Stimulated activated effector memory CD8-positive, alpha-beta T cell treated with anti-CD3 and anti-CD28 coated beads, Interleukin-12 subunit alpha, Interleukin-12 subunit beta, amount 100 ng/mL, for 72 hours (primary cell): ENCODE data around the gene NRTN.
"Not testable (repeated sequence)": the region's sequence is repeated elsewhere in the genome, so short reads cannot be mapped to it uniquely, and the experiment has no call there.

Experiments used
- ATAC-seq: fragments of 150-1000 bp; cut with Tn5 transposase; 2 replicates; pipeline ENCODE4 v1.10.0; 2021
- DNase-seq, 2 donors: peaks; one replicate each; pipeline ENCODE4 v3.0.0; 2021 to 2022; ENCODE audit warnings: low spot score in 2 of 2
- H3K27ac Mint-ChIP-seq: one replicate; pipeline ENCODE4 v1.8.0; 2022; ENCODE audit warnings: mild to moderate bottlenecking, mixed read lengths
- H3K36me3 Mint-ChIP-seq: one replicate; pipeline ENCODE4 v1.8.0; 2022; ENCODE audit warnings: mild to moderate bottlenecking, mixed read lengths
- H3K4me1 Mint-ChIP-seq: one replicate; pipeline ENCODE4 v1.8.0; 2022; ENCODE audit warnings: mixed read lengths
- H3K4me3 Mint-ChIP-seq: one replicate; pipeline ENCODE4 v1.8.0; 2022; ENCODE audit warnings: mild to moderate bottlenecking, mixed read lengths
- H3K9me3 Mint-ChIP-seq: one replicate; pipeline ENCODE4 v1.8.0; 2022; ENCODE audit warnings: mixed read lengths

NRTN gene

DNA sequence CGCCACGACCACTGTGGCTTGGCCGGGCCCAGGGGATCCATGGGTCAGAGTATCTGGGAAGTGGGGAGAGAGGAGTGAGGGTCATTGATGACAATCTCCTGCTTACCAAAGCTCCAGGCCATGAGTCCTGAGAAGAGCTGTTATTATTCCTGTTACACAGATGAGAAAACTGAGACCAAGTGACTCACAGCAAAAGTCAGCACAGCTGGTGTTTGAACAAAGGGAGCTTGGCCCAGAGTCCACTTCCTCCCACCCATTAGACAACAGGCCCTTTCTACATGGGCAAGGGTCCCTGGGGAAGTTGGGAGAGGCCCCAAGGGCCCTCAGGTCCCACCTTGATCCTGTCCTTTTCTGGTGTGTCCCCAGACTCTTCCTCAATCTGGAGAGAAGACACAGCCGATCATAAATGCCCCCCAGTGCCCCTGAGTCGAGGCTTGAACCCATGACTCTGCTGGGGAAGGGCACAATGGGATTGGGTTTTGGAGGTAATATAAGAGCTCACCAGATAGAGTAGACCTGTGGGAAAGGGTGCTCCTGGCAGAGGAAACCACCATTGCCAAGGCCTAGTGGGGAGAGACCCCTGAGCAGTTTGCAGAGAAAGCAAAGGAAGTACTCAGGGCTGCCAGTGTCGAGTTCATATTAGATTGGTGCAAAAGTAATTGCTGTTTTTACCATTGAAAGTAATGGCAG is 27.8 kb downstream of the NRTN start:
- Mint-ChIP-seq H3K36me3 (peaks cover 11% of the 10 kb centered on the region), H3K9me3 (no peaks in the 10 kb centered on the region), H3K4me1 (peaks cover 5% of the 10 kb centered on the region), H3K27ac (no peak overlapping the region), H3K4me3 (no peak overlapping the region)
- ATAC-seq (no peak), DNase-seq (no peak)

DNA sequence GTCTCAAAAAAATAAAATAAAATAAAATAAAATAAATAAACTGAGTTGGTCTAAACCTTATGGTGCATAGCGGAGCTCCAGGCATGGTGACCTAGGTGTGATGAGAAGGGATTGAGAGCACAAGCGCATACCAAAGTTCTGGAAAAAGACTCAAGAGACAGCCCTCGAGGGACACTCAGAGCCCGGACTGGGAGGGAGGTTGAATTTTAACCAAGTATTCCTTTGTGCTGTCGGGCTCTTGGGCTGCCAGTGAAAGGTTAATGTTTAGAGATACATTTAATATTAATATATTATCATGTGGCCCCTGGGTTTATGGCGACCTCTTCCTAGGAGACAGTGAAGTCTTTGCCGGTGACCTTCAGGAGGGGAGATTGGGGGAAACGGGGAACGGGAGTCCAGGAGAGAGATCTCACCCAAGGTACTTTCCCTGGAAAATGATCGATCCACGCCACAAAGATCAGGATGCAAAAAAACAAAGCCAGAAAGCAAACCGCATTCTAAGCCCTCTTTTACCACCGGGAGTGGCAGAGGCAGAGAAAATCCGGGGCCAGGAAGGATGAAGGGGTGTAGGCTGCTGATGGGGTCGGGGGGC is 33.0 kb downstream of the NRTN start:
- DNase-seq = no peak
- Mint-ChIP-seq H3K4me3 (no peak overlapping the region), H3K9me3 (no peaks in the 10 kb centered on the region), H3K36me3 (no peaks in the 10 kb centered on the region), H3K27ac (no peak overlapping the region), H3K4me1 (peaks cover 8% of the 10 kb centered on the region)
- no peak for ATAC-seq

DNA sequence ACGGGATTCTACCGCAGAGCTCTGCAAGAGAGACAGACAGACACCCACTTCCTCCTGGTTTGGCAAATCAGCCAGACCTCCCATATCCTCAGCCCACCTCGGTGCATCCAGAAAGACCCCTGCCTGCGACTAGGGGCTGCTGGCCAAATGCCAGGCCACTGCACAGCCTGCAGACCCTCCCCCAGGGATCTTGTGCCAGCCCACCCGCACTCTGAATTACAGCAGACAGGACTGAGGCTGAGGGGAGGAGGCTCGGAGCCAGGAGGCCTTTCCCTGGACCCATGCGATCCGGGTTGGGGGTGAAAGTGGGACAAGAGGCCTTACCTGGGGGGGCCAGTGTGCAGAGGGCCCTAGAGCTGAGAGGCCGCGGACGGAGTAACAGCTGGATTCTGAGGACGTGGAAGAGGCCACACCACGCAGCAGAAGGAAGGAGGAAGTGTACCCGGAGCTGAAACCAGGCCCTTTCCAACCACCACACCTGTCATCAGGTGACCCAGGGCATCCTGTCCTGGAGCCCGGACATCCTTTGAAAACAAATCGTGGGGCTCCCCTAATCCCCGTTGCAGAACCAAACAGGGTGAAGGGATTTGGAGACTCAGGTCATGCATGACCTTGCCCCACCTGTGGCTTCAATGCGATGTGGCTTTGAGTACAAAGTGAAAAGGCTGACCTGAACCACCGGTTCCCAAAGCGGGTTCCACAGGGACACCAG is 33.6 kb downstream of the NRTN start:
- Mint-ChIP-seq H3K36me3 (no peaks in the 10 kb centered on the region), H3K9me3 (no peaks in the 10 kb centered on the region), H3K4me3 (no peak overlapping the region), H3K27ac (no peak overlapping the region), H3K4me1 (peaks cover 8% of the 10 kb centered on the region)
- DNase-seq (no peak), ATAC-seq (no peak)

DNA sequence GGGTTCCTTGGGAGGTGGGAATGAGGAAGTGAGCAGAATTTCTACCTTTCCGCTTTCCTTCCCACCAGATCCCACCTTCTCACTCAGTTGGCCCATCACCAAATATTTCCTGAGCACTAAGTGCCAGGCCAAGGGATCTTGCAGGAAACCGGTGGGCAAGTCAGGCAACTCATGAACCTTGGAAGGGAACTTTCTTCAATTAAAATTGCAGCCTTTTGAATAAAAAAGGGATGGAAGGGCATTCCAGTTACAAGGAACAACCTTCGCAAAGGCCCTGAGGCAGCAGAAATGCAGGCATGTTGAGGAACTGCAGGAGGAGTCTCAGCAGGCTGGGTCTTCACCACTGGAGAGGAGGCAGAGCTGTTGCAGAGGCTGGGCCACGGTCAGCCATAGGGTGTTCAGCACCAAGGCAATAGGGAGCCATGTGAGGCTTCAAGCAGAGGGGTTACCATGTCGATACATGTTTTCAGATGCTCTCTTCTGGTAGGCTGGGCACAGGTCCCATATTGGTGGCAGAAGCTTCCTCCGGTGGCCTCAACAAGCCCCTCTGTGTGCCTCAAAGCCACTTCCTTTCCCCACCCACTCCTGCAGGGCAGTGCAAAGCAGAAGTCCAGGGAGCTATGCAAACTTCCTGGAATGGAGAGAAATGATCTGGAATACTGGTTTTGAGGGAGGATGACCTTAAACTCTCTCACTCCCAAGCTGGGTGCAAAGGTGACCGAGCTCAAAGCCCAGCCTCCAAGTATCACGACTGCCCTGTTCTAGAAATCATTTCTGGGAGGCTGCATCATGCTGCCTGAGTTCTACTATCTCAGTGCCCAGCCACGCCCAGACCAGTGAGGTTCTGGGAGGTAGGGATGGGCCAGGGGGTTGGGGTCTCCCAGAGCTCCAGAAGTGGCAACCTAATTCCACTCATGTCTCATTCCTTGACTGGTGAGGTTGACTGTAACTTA is 34.5 kb downstream of the NRTN start, which contains the start of gene FUT6:
Gene FUT6, minus strand, starts transcription at position 638 of the 953 bp plus-strand sequence. CDS start 7,135 bp downstream, outside the sequence.
- H3K9me3 Mint-ChIP-seq = no peaks in the 10 kb centered on the region
- DNase-seq = no peak
- H3K4me3 Mint-ChIP-seq = no peak within 1 kb of the TSS
- peak; percentile 14 for ATAC-seq
- H3K4me1 Mint-ChIP-seq = peaks cover 8% of the 10 kb centered on the region
- H3K36me3 Mint-ChIP-seq = no peaks in the 10 kb centered on the region
- no peak within 1 kb of the TSS for H3K27ac Mint-ChIP-seq

DNA sequence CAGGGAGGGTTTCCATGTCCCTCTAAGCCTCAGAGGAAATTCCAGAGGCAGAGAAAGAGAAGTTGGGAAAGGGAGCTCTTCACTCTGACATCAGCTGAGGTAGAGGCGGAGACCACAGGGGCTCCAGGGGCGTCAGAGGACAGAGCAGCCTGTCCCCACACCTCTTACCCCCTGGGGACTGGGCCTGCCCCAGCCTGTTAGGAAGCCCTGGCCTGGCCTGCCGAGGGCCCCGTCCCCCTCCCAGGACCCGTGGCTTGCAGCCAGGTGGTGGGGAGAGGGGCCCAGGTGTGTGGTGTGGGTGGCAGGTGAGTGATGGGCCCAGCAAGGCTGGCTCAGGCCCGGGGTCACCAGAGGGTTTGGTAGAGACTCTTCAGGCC is 36.9 kb downstream of the NRTN start:
- H3K36me3 Mint-ChIP-seq, H3K27ac Mint-ChIP-seq, H3K4me1 Mint-ChIP-seq, DNase-seq, H3K4me3 Mint-ChIP-seq, H3K9me3 Mint-ChIP-seq: not testable (repeated sequence)
- peak; percentile 25 for ATAC-seq

DNA sequence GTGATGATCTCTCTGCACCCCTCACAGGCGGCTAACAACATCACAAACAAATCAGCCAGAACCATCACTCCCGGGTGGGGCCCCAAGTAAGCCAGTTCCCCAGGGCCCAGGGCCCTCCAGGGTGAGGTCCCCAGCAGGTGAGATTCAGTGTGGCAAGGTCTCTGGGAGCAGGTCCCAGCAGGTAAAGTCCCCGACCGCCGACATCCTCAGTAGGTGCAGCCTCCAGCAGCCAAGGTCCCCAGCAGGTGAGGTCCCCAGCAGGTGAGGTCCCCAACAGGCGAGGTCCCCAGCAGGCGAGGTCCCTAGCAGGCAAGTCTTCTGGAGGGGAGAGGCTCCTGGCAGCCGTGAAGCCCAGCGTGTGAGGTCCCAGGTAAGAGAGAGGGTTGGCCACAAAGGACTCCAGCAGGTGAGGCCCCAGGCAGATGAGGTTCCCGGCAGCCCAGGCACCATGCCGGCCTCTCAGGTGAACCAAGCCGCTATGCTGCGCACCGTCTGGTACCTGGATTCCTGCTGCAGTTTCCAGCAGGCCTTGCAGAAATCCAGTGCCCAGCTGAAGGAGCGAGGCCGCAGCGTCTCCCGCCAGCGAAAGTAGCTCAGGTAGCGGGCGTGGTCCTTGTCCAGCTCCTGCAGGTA is 38.5 kb downstream of the NRTN start:
- H3K27ac Mint-ChIP-seq = no peak overlapping the region
- H3K4me3 Mint-ChIP-seq = no peak overlapping the region
- no peak for ATAC-seq
- DNase-seq = no peak
- no peaks in the 10 kb centered on the region for H3K36me3 Mint-ChIP-seq
- H3K9me3 Mint-ChIP-seq = no peaks in the 10 kb centered on the region
- H3K4me1 Mint-ChIP-seq = peaks cover 3% of the 10 kb centered on the region

DNA sequence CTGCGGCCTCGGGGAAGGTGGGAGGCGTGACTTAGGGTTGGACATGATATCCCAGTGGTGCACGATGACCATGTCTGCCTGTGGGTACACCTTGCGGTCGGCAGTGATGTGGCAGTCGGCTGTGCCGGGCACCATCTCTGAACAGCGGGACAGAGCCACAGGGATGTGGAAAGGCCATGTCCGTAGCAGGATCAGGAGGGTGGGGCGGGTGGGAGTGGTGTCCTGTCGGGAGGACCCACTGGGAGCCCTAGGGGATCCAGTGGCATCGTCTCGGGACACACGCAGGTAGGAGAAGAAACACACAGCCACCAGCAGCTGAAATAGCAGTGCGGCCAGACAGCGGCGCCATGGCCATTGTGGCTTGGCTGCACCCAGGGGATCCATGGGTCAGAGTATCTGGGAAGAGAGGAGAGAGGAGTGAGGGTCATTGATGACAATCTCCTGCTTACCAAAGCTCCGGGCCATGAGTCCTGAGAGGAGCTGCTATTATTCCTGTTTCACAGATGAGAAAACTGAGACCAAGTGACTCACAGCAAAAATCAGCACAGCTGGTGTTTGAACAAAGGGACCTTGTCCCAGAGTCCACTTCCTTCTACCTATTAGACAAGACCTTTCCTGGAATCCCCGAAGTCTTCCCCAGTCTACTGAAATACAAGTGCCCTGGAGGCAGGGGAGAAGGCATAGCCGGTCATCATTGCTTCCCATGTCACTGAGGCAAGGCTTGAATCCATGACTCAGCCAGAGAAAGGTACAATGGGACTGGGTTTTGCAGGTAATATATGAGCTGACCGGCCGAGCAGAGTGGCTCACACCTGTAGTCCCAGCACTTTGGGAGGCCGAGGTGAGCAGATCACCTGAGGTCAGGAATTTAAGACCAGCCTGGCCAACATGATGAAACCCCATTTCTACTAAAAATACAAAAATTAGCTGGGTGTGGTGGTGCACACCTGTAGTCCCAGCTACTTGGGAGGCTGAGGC is 39.9 kb downstream of the NRTN start:
- no peak overlapping the region for H3K4me3 Mint-ChIP-seq
- no peaks in the 10 kb centered on the region for H3K9me3 Mint-ChIP-seq
- ATAC-seq (no peak), DNase-seq (no peak)
- H3K27ac Mint-ChIP-seq = no peak overlapping the region
- H3K4me1 Mint-ChIP-seq = no peaks in the 10 kb centered on the region
- H3K36me3 Mint-ChIP-seq = no peaks in the 10 kb centered on the region

DNA sequence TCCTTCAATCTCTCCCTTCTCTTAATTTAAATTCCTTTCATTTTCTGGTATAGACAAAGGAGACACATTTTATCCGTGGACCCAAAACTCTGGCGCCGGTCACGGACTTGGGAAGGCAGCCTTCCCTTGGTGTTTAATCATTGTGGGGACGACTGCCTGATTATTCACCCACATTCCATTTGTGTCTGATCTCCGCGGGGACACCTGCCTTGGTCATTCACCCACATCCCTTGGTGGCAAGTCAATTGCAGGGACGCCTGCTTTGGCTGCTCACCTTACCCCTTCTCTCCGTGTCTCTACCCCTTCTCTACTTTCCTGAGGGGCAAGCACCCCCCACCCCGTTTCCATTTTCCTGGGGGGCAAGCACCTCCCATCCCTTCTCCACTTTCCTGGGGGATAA is 43.0 kb downstream of the NRTN start:
- not testable (repeated sequence) for H3K36me3 Mint-ChIP-seq, H3K9me3 Mint-ChIP-seq, H3K27ac Mint-ChIP-seq, H3K4me1 Mint-ChIP-seq, ATAC-seq, DNase-seq, H3K4me3 Mint-ChIP-seq

DNA sequence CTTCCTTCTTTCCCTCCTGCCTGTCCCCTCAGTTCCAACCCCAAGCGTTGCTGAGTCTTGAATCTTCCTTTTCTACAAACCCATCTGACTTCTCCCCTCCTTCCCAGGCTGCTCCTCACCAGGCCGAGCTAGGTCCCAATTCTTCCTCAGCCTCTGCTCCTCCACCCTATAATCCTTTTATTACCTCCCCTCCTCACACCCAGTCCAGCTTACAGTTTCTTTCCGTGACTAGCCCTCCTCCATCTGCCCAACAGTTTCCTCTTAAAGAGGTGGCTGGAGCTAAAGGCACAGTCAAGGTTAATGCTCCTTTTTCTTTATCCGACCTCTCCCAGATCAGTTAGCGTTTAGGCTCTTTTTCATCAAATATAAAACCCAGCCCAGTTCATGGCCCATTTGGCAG is 43.8 kb downstream of the NRTN start:
- not testable (repeated sequence) for H3K36me3 Mint-ChIP-seq, H3K4me1 Mint-ChIP-seq, H3K4me3 Mint-ChIP-seq, DNase-seq, ATAC-seq, H3K27ac Mint-ChIP-seq, H3K9me3 Mint-ChIP-seq

DNA sequence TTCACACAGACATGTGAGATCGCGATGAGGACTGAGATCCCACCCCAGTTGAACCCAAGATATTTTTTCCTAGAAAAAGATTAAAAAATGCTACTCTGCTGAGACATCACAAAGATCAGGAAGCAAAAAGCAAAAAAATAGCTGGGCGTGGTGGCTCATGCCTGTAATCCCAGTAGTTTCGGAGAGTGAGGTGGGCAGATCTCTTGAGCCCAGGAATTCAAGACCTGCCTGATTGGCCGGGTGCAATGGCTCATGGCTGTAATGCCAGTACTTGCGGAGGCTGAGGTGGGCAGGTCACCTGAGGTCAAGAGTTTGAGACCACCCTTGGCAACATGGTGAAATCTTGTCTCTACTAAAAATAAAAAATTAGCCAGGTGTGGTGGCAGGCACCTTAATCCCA is 45.3 kb downstream of the NRTN start:
- ATAC-seq (no peak), DNase-seq (no peak)
- H3K9me3 Mint-ChIP-seq = no peaks in the 10 kb centered on the region
- H3K4me3 Mint-ChIP-seq = no peak overlapping the region
- H3K27ac Mint-ChIP-seq = no peak overlapping the region
- no peaks in the 10 kb centered on the region for H3K36me3 Mint-ChIP-seq
- no peaks in the 10 kb centered on the region for H3K4me1 Mint-ChIP-seq

DNA sequence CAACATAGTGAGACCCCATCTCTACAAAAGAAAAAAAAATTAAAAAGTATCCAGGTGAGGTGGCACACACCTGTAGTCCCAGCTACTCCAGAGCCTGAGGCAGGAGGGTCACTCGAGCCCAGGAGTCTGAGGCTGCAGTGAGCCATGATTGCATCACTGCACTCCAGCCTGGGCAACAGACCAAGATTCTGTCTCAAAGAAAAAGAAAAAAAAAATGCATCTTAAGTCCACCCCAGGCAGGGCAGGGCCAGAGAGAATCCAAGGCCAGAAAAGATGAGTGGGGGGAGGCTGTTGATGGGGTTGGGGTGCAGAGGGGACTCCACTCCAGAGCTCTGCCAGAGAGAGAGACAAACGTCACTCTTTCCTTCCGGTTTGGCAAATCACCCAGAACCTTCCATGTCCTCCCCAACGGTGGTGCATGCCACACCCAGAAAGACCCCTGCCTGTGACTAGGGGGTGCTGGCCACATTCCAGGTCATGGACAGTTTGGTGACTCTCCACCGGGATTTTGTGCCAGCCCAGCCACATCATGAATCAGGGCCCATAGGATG is 46.0 kb downstream of the NRTN start:
- DNase-seq (no peak), ATAC-seq (no peak)
- Mint-ChIP-seq H3K4me3 (no peak overlapping the region), H3K9me3 (no peaks in the 10 kb centered on the region), H3K27ac (no peak overlapping the region), H3K4me1 (no peaks in the 10 kb centered on the region), H3K36me3 (no peaks in the 10 kb centered on the region)

DNA sequence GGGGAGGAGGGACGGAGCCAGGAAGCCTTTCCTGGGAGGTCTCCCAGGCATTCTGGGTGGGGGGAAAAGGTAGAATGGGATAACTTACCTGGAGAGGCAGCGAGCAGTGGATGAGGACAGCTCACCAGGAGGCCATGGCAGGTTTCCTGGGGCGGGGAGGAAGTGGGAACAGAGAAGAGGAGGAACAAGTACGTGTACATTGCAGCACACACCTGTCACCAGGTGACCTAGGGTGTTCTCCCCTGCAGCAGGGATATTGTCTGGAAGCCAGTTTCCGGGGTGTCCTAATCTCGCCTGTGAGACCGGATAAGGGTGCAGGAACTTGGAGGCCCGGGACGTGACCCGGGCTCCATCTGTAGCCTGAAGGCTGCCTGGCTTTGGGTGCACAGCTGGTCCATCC is 46.4 kb downstream of the NRTN start, which contains the start of gene FUT3:
Gene FUT3, minus strand, starts transcription at position 148 of the 400 bp plus-strand sequence.
- no peaks in the 10 kb centered on the region for H3K4me1 Mint-ChIP-seq
- DNase-seq = no peak
- no peak within 1 kb of the TSS for H3K4me3 Mint-ChIP-seq
- ATAC-seq = no peak
- no peaks in the 10 kb centered on the region for H3K36me3 Mint-ChIP-seq
- no peak within 1 kb of the TSS for H3K27ac Mint-ChIP-seq
- no peaks in the 10 kb centered on the region for H3K9me3 Mint-ChIP-seq

DNA sequence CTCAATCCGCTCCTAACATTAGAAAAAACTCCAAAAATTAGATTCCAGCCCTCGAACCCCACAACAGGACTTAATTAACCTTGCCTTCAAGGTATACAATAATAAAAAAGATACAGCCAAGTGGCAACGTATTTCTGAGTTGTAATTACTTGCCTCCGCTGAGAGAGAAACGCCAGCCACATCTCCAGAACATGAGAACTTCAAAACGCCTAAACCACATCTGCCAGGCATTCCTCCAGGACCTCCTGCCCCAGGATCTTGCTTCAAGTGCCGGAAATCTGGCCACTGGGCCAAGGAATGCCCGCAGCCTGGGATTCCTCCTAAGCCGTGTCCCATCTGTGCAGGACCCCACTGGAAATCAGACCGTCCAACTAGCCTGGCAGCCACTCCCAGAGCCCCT is 49.3 kb downstream of the NRTN start:
- not testable (repeated sequence) for H3K9me3 Mint-ChIP-seq, ATAC-seq, DNase-seq, H3K4me3 Mint-ChIP-seq, H3K36me3 Mint-ChIP-seq, H3K27ac Mint-ChIP-seq, H3K4me1 Mint-ChIP-seq

DNA sequence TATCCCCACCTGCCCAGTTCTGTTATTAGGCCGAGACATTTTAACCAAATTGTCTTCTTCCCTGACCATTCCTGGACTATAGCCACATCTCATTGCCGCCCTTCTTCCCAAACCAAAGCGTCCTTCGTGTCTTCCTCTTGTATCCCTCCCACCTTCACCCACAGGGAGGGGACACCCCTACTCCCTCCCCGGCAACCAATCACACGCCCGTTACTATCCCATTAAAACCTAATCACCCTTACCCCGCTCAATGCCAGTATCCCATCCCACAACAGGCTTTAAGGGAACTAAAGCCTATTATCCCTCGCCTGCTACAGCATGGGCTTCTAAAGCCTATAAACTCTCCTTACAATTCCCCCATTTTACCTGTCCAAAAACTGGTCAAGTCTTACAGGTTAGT is 50.3 kb downstream of the NRTN start:
- H3K4me1 Mint-ChIP-seq = not testable (repeated sequence)

More for the DNA sequence above, 50.3 kb downstream of the NRTN start:
- not testable (repeated sequence) for H3K27ac Mint-ChIP-seq, H3K36me3 Mint-ChIP-seq, ATAC-seq, DNase-seq, H3K4me3 Mint-ChIP-seq, H3K9me3 Mint-ChIP-seq
